OCI-LY1 (cell line): ENCODE data around the gene BTBD10.

Experiments
- CTCF ChIP-seq: fragments of 200-600 bp; sonication (generic), shearing (Covaris generic); IDR thresholded peaks from 2 replicates; pipeline ENCODE4 v1.5.1; 2017; ENCODE audit warnings: mild to moderate bottlenecking, antibody characterized with exemption, low read length, moderate library complexity, mixed read lengths
- EZH2 ChIP-seq: fragments of 200-600 bp; sonication (generic), shearing (Covaris generic); IDR thresholded peaks from 2 replicates; pipeline ENCODE4 v1.8.0; 2017; ENCODE audit warnings: borderline replicate concordance, mixed run types, mild to moderate bottlenecking, antibody characterized with exemption, low read length, moderate library complexity, mixed read lengths

GRCh38 chr11:13382751-13383150 is 80.3 kb downstream of the BTBD10 start:
- TF ChIP-seq CTCF (no peak), EZH2 (no peak)
